ENCODE results near the gene MXRA7.

- TF ChIP-seq MYC (IDR thresholded peaks at IDR 0.05; ENCODE audit: low read depth, low read length) (no peak), EZH2 (IDR thresholded peaks at IDR 0.05; ENCODE audit: borderline replicate concordance, low read depth, low read length, severe bottlenecking) (no peak), CTCF (IDR thresholded peaks at IDR 0.05; ENCODE audit: extremely low read depth in 1 of 2, insufficient read depth in 1 of 2, low read depth in 1 of 2, low read length in 2 of 2) (peak; percentile 9 to 18), POLR2A (IDR thresholded peaks at IDR 0.05; ENCODE audit: low read depth, low read length) (no peak), JUN (IDR thresholded peaks at IDR 0.05; ENCODE audit: borderline replicate concordance, insufficient read depth, insufficient read length, low read depth) (no peak), POLR2AphosphoS5 (IDR thresholded peaks at IDR 0.05; ENCODE audit: insufficient read depth, low read depth, low read length) (no peak), GATA2 (IDR thresholded peaks at IDR 0.05; ENCODE audit: insufficient read depth, insufficient read length, low read depth, low read length) (no peak), FOS (IDR thresholded peaks at IDR 0.05; ENCODE audit: borderline replicate concordance, insufficient read depth, low read length) (no peak)
- TF ChIP-seq, protein P1, sequence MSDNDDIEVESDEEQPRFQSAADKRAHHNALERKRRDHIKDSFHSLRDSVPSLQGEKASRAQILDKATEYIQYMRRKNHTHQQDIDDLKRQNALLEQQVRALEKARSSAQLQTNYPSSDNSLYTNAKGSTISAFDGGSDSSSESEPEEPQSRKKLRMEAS (IDR thresholded peaks at IDR 0.05; ENCODE audit: insufficient read depth, insufficient read length): no peak
Observed at GRCh38 chr17:76683011-76683755, 27.6 kb downstream of the MXRA7 start.
